Ovary (tissue), 9 donors: ENCODE results near the gene LCP1. TPM values are rescaled to one million over a fixed set of nuclear protein-coding genes. Genes with fewer than 3 reads are reported as not detected.

Source experiments
- DNase-seq, 5 donors: peaks; one replicate each; pipeline ENCODE4 v3.0.0-alpha.2; 2019 to 2020
- H3K27ac ChIP-seq, 2 donors: fragments of 200-600 bp; one replicate each; pipeline versions ENCODE4 v1.5.1 to v1.8.0; 2019 to 2022
- H3K27me3 ChIP-seq: fragments of 200-600 bp; one replicate; pipeline ENCODE4 v1.8.0; 2022
- H3K36me3 ChIP-seq: fragments of 200-600 bp; sonication (generic); one replicate; pipeline ENCODE4 v1.5.1; 2019
- H3K4me1 ChIP-seq: one replicate; pipeline ENCODE4 v1.8.1; 2013; ENCODE audit warnings: mild to moderate bottlenecking, moderate library complexity; ENCODE audit not compliant: insufficient read depth
- H3K4me3 ChIP-seq: fragments of 200-600 bp; sonication (generic); one replicate; pipeline ENCODE4 v1.5.1; 2017
- H3K9me3 ChIP-seq, 2 donors: fragments of 200-600 bp in 1 of 2; sonication (generic) in 1 of 2; one replicate each; pipeline versions ENCODE4 v1.5.1 to v1.8.1; 2013 to 2019; ENCODE audit warnings: mild to moderate bottlenecking in 1 of 2, moderate library complexity in 1 of 2
- CTCF ChIP-seq, 3 donors: fragments of 450-650 bp in 2 of 3; fragments of 200-600 bp in 1 of 3; IDR thresholded peaks; one replicate each; pipeline versions ENCODE4 v1.5.1 to v1.8.0; 2016 to 2022; ENCODE audit warnings: antibody characterized with exemption in 3 of 3, mild to moderate bottlenecking in 1 of 3
- EP300 ChIP-seq: sonication (generic); formaldehyde crosslinking; IDR thresholded peaks from one replicate; pipeline ENCODE4 v1.6.1; 2017; ENCODE audit warnings: antibody characterized with exemption
- POLR2A ChIP-seq: fragments of 450-650 bp; IDR thresholded peaks from one replicate; pipeline ENCODE4 v1.6.1; 2017; ENCODE audit warnings: antibody characterized with exemption, mild to moderate bottlenecking, moderate library complexity
- WGBS, 3 donors: extraction: QIAGEN DNeasy Blood & Tissue Kit in 1 of 3; methylation state at CpG; one replicate each; pipeline versions ENCODE4 v1.1.5 to v1.1.7; 2013 to 2017; 5-methylcytosine and 5-hydroxymethylcytosine counted together
- intact Hi-C, 4 donors: fragments of 100-400 bp; cut with DNase I; formaldehyde crosslinking; loops; one replicate each; pipeline versions ENCODE4 v1.11.0 to v1.15.1; 2022 to 2023
- polyA plus RNA-seq, 2 donors: library from polyadenylated mRNA; stranded (reverse); fragments of 200-250 nt in 1 of 2; fragments of 350-450 nt in 1 of 2; fragmentation: Illumina TruSeq in 1 of 2; extraction: RNeasy Lipid Tissue Mini Kit (QIAGEN cat#74804) in 1 of 2; gene quantifications; one replicate each; pipeline ENCODE4 v1.2.3, GENCODE V29; 2013 to 2014
- total RNA-seq, 7 donors: library from RNA; depleted of rRNA in 2 of 7; stranded (reverse); fragments of >200 nt in 2 of 7; fragmentation: NEBNext Ultra II Directional in 3 of 7; extraction: Animal tissue kit (Norgen Biotek cat#: 25700) in 3 of 7; gene quantifications; one replicate each; pipeline versions ENCODE4 v1.1.0 to v1.2.4, GENCODE V29; 2016 to 2023
- donor health status: DM: no; HTN: no; CAD: no; lungs with moderate emphysema.
- donor health status: DM: no; HTN: no; CAD: no.
- donor health status: Bipolar disorder and iron deficiency.
- donor health status: DM: yes; HTN: yes; CAD: no.
- donor health status: DM: no; HTN: no; CAD: no.
- donor health status: DM: yes; HTN: yes; CAD: no.

LCP1 gene
- total and polyA plus RNA-seq, 9 donors = 5.7 to 56.9 (median 13.8) TPM

DNA sequence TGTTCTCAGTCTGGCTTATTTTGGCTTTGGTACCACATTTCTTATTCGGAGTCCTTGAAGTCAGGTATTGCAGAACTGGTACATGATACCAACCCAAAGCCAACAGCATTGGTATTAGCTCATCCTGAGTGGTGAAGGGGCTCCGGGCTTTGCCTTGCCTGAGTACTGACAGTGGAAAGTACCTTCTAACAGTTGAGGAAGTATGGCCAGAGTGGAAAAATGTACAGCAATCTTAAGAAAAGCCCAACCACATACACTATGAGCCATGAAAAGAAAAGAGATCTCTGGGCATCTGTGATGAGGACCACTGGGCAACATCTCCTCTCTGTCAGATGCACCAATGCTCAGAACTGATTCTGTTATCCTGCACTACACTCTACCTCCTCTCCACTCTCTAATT is 8.3 kb downstream of the LCP1 start:
- TF ChIP-seq POLR2A (no peak), CTCF (IDR thresholded peaks at IDR 0.05) (no peak), EP300 (no peak)
- Histone ChIP-seq H3K4me3 (no peak overlapping the region), H3K27me3 (no peaks in the 10 kb centered on the region), H3K4me1 (no peaks in the 10 kb centered on the region), H3K9me3 (no peaks in the 10 kb centered on the region), H3K36me3 (no peaks in the 10 kb centered on the region), H3K27ac (no peak overlapping the region)
- intact Hi-C loops = no loop called here
- WGBS, 3 donors = 83 to 90% (median 86%) methylated on average over 2 of the region's 2 CpGs
- no peak for DNase-seq

DNA sequence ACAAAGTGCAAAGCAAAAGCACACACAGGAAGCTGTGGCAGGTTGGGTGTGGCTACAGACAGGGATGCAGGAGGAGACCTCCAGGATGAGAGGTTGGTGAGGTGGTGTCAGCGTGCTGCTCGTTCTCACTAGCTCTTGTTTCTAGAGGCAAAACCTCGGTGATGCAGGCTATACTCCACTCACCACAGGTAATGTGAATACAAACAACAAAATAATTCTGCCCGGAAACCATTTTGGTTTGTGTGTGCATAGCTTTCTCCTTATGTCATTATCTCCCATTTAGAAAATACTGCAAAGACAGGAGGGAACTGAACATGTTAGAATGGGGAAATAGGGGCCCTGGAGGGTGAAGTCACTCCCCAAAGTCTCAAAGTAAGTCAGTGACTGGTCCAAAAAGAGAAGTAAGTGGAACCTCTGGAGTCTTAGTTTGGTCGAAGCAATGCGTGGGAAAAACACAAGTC is 9.4 kb downstream of the LCP1 start:
- Histone ChIP-seq H3K4me1 (no peaks in the 10 kb centered on the region), H3K4me3 (no peak overlapping the region), H3K27ac (no peak overlapping the region), H3K36me3 (no peaks in the 10 kb centered on the region), H3K9me3 (no peaks in the 10 kb centered on the region), H3K27me3 (no peaks in the 10 kb centered on the region)
- 83 to 89% (median 85%) methylated on average over 6 of the region's 6 CpGs for WGBS, 3 donors
- intact Hi-C loops = no loop called here
- no peak for TF ChIP-seq CTCF (IDR thresholded peaks at IDR 0.05)
- no peak for TF ChIP-seq POLR2A
- no peak for TF ChIP-seq EP300
- DNase-seq = no peak

- no peaks in the 10 kb centered on the region for H3K4me1 ChIP-seq
- intact Hi-C loops = no loop called here
- H3K27me3 ChIP-seq = no peaks in the 10 kb centered on the region
- WGBS, 3 donors = 92 to 96% (median 93%) methylated on average over 7 of the region's 7 CpGs
- no peak for DNase-seq
- H3K36me3 ChIP-seq = no peaks in the 10 kb centered on the region
- no peak for TF ChIP-seq CTCF (IDR thresholded peaks at IDR 0.05)
- no peak for TF ChIP-seq EP300
- TF ChIP-seq POLR2A = no peak
- no peak overlapping the region for H3K4me3 ChIP-seq
- no peak overlapping the region for H3K27ac ChIP-seq
- H3K9me3 ChIP-seq = no peaks in the 10 kb centered on the region
Measured at GRCh38 chr13:46171739-46172138, 10.2 kb downstream of the LCP1 start.

GRCh38 chr13:46171217-46171616 is 10.8 kb downstream of the LCP1 start:
- DNase-seq = no peak
- H3K9me3 ChIP-seq = no peaks in the 10 kb centered on the region
- TF ChIP-seq EP300 (no peak), POLR2A (no peak), CTCF (IDR thresholded peaks at IDR 0.05) (no peak)
- whole genome bisulfite sequencing, 3 donors = 74 to 86% (median 77%) methylated on average over 4 of the region's 4 CpGs
- no peaks in the 10 kb centered on the region for H3K27me3 ChIP-seq
- H3K27ac ChIP-seq = no peak overlapping the region
- H3K36me3 ChIP-seq = no peaks in the 10 kb centered on the region
- no peaks in the 10 kb centered on the region for H3K4me1 ChIP-seq
- intact Hi-C loops = no loop called here
- H3K4me3 ChIP-seq = no peak overlapping the region
